ENCODE data around the gene FAM120C. TPM values are rescaled to one million over a fixed set of nuclear protein-coding genes. Genes with fewer than 3 reads are reported as not detected.

FAM120C gene
- total and polyA plus RNA-seq, 9 donors: 3.3 to 19.3 (median 14.8) TPM

- intact Hi-C loops (cut with DNase I): loop anchor here in 1 of 4 donors (10.0 kb wide), 1 partner anchor 824 kb away; the partner anchor contains the start of gene APEX2
Observed at GRCh38 chrX:54180403-54180802, 2.7 kb downstream of the FAM120C start.

GRCh38 chrX:54178100-54178940 is 4.7 kb downstream of the FAM120C start:
- Histone ChIP-seq H3K27ac (no peak overlapping the region), H3K4me1 (ENCODE audit: insufficient read depth) (peaks cover 3% of the 10 kb centered on the region), H3K36me3 (no peaks in the 10 kb centered on the region), H3K27me3 (no peaks in the 10 kb centered on the region), H3K4me3 (no peak overlapping the region), H3K9me3 (no peaks in the 10 kb centered on the region)
- 40 to 47% (median 43%) methylated on average over 5 of the region's 5 CpGs for whole genome bisulfite sequencing, 3 donors
- TF ChIP-seq EP300 (IDR thresholded peaks at IDR 0.05) (no peak), POLR2A (IDR thresholded peaks at IDR 0.05) (no peak)
- TF ChIP-seq, protein P1, sequence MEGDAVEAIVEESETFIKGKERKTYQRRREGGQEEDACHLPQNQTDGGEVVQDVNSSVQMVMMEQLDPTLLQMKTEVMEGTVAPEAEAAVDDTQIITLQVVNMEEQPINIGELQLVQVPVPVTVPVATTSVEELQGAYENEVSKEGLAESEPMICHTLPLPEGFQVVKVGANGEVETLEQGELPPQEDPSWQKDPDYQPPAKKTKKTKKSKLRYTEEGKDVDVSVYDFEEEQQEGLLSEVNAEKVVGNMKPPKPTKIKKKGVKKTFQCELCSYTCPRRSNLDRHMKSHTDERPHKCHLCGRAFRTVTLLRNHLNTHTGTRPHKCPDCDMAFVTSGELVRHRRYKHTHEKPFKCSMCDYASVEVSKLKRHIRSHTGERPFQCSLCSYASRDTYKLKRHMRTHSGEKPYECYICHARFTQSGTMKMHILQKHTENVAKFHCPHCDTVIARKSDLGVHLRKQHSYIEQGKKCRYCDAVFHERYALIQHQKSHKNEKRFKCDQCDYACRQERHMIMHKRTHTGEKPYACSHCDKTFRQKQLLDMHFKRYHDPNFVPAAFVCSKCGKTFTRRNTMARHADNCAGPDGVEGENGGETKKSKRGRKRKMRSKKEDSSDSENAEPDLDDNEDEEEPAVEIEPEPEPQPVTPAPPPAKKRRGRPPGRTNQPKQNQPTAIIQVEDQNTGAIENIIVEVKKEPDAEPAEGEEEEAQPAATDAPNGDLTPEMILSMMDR (IDR thresholded peaks at IDR 0.05): no peak
- intact Hi-C loops (cut with DNase I): no loop called here
- DNase-seq: no peak

More at GRCh38 chrX:54180403-54180802, 2.7 kb downstream of the FAM120C start:
- TF ChIP-seq POLR2A (IDR thresholded peaks at IDR 0.05) (no peak), EP300 (IDR thresholded peaks at IDR 0.05) (no peak)
- TF ChIP-seq, protein P1 (IDR thresholded peaks at IDR 0.05): no peak
- DNase-seq: no peak
- Histone ChIP-seq H3K9me3 (no peaks in the 10 kb centered on the region), H3K27me3 (no peaks in the 10 kb centered on the region), H3K27ac (no peak overlapping the region), H3K36me3 (no peaks in the 10 kb centered on the region), H3K4me1 (ENCODE audit: insufficient read depth) (peaks cover 3% of the 10 kb centered on the region), H3K4me3 (no peak overlapping the region)
- 35 to 42% (median 41%) methylated on average over 4 of the region's 4 CpGs for WGBS, 3 donors

DNA sequence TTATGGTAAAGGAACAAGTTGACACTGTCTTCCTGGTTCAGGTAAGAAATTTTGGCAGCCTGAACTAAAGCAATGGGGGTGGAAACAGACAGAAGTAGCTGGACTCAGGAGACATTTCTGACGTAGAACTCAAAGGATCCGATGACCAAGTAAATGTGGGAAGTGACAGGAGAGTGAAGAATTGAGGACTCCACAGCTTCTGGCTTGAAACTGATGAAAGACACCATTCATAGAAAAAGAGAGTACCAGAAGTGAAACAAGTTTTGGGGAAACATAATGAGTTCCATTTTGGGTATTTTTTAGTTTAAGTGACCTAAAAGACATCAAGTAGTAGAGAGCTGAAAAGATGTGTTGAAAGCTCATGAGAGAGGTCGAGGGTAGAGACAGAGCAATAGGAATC is 5.7 kb downstream of the FAM120C start:
- WGBS, 3 donors: 71 to 76% (median 74%) methylated on average over 3 of the region's 3 CpGs
- intact Hi-C loops (cut with DNase I): no loop called here
- Histone ChIP-seq H3K4me1 (ENCODE audit: insufficient read depth) (peaks cover 3% of the 10 kb centered on the region), H3K9me3 (no peaks in the 10 kb centered on the region), H3K27me3 (no peaks in the 10 kb centered on the region), H3K4me3 (no peak overlapping the region), H3K36me3 (no peaks in the 10 kb centered on the region), H3K27ac (no peak overlapping the region)
- no peak for DNase-seq
- TF ChIP-seq, protein P1 (IDR thresholded peaks at IDR 0.05): no peak
- TF ChIP-seq POLR2A (IDR thresholded peaks at IDR 0.05) (no peak), EP300 (IDR thresholded peaks at IDR 0.05) (no peak)

DNA sequence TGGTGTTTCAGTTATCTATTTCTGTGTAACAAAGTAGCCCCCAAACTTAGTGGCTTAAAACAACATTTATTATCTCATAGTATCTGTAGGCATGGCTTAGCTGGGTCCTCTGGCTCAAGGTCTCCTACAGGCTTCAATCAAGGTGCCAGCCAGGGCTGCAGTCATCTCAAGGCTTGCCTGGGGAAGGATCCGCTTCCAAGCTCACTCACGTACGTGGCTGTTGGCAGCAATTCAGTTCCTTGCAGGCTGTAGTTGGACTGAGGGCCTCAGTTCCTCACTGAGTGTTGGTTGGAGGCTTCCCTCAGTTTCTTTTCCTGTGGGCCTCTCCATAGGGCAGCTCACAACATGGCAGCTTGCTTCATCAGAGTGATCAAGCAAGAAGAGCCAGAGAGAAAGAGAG is 9.3 kb downstream of the FAM120C start:
- Histone ChIP-seq H3K4me3 (no peak overlapping the region), H3K27ac (no peak overlapping the region), H3K4me1 (ENCODE audit: insufficient read depth) (no peaks in the 10 kb centered on the region), H3K9me3 (no peaks in the 10 kb centered on the region), H3K27me3 (no peaks in the 10 kb centered on the region), H3K36me3 (no peaks in the 10 kb centered on the region)
- intact Hi-C loops (cut with DNase I): loop anchor here in 1 of 4 donors (5.0 kb wide), 1 partner anchor 289 kb away; no protein-coding TSS in a partner anchor
- TF ChIP-seq EP300 (IDR thresholded peaks at IDR 0.05): no peak
- TF ChIP-seq, protein P1 (IDR thresholded peaks at IDR 0.05): no peak
- no peak for TF ChIP-seq POLR2A (IDR thresholded peaks at IDR 0.05)
- no peak for DNase-seq
- WGBS, 3 donors: 79 to 83% (median 81%) methylated on average over 3 of the region's 3 CpGs
